Stimulated activated CD8-positive, alpha-beta memory T cell treated with anti-CD3 and anti-CD28 coated beads, Interleukin-4, amount 100 ng/mL, for 4 hours (primary cell): Measurements from ENCODE around the gene PNMA8A.
A peak's percentile ranks its signal among the peaks of the same experiment; 100 is the strongest.

Experiments used
- DNase-seq, 2 donors: peaks; one replicate each; pipeline ENCODE4 v3.0.0-alpha.2; 2020; ENCODE audit warnings: low read depth in 2 of 2, low spot score in 1 of 2

The PNMA8A gene

GRCh38 chr19:46492841-46493235 lies 21.5 kb upstream of the PNMA8A start:
- DNase-seq, result no peak

GRCh38 chr19:46491975-46492682 lies 20.8 kb upstream of the PNMA8A start:
- no peak for DNase-seq

- DNase-seq, result no peak
These were observed 19.4 kb upstream of the PNMA8A start for GRCh38 chr19:46490774-46491173.

- no peak for DNase-seq
These were observed 18.3 kb upstream of the PNMA8A start for GRCh38 chr19:46489445-46490272.

GRCh38 chr19:46488551-46488950 lies 17.2 kb upstream of the PNMA8A start:
- DNase-seq, result no peak

GRCh38 chr19:46487802-46488445 lies 16.6 kb upstream of the PNMA8A start:
- peak; percentile 34 to 66 for DNase-seq

GRCh38 chr19:46487178-46487801 lies 15.9 kb upstream of the PNMA8A start:
- DNase-seq, result no peak

- no peak for DNase-seq
These were observed 15.0 kb upstream of the PNMA8A start for GRCh38 chr19:46486358-46486757.

- no peak for DNase-seq
These were observed 13.3 kb upstream of the PNMA8A start for GRCh38 chr19:46484656-46485055.

GRCh38 chr19:46482631-46483030 lies 11.3 kb upstream of the PNMA8A start:
- DNase-seq, result no peak

- DNase-seq, result no peak
These were observed 10.6 kb upstream of the PNMA8A start for GRCh38 chr19:46481947-46482346.

- no peak for DNase-seq
These were observed 10.0 kb upstream of the PNMA8A start for GRCh38 chr19:46481223-46481848.

- no peak for DNase-seq
These were observed 9.1 kb upstream of the PNMA8A start for GRCh38 chr19:46480415-46480814.

GRCh38 chr19:46478356-46478986 lies 7.1 kb upstream of the PNMA8A start:
- DNase-seq, result no peak

- no peak for DNase-seq
These were observed 4.6 kb upstream of the PNMA8A start for GRCh38 chr19:46475986-46476385.

GRCh38 chr19:46474211-46474610 lies 2.8 kb upstream of the PNMA8A start:
- DNase-seq, result no peak

GRCh38 chr19:46472592-46472991 lies 1.2 kb upstream of the PNMA8A start:
- DNase-seq, result no peak

GRCh38 chr19:46471811-46472543 lies 614 bp upstream of the PNMA8A start:
- no peak for DNase-seq

GRCh38 chr19:46470376-46470775 lies 987 bp downstream of the PNMA8A start:
- no peak for DNase-seq
